Measurements from ENCODE around the gene DCAF11. TPM values are rescaled to one million over a fixed set of nuclear protein-coding genes. Genes with fewer than 3 reads are reported as not detected.

DCAF11 gene
- total RNA-seq, 2 experiments from 2014 or later = 74.8 to 75.3 TPM

DNA sequence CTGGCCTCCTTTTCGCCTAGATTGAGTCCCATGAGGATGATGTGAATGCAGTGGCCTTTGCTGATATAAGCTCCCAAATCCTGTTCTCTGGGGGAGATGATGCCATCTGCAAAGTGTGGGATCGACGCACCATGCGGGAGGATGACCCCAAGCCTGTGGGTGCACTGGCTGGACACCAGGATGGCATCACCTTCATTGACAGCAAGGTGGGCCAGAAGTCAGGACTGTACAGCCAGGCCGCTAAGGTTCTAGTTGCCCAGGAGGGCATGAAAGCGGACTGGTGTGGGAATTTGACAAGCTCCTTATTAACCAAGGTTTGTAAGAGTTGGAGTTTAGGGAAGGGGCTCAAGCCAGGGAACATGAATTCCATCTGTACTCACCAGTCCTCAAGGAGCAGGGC is 5.1 kb downstream of the DCAF11 start:
- intact Hi-C loops (cut with DNase I, micrococcal nuclease) = loop anchor here in 1 of 2 experiments (10.0 kb wide), 2 partner anchors 315 to 555 kb away; partner anchors contain the start of gene AP1G2
- Mint-ChIP-seq H3K9me3 (no peaks in the 10 kb centered on the region), H3K36me3 (ENCODE audit: low read depth) (peaks cover 96% of the 10 kb centered on the region), H3K27me3 (no peaks in the 10 kb centered on the region), H3K4me3 (no peak overlapping the region), H3K27ac (no peak overlapping the region), H3K4me1 (ENCODE audit: low read depth) (peaks cover 35% of the 10 kb centered on the region)
- CTCF ChIA-PET = interaction anchor here (1.9 kb wide), 1 partner anchor 12 kb away, joined by 6 read pairs; no protein-coding TSS in a partner anchor
- POLR2A ChIA-PET = interaction anchor here (7.0 kb wide), 1 partner anchor 16 kb away, joined by 296 read pairs; the partner anchor contains the start of genes EMC9, FITM1 and PSME1
- DNase-seq = no peak
- no peak overlapping the region for H3K4me3 ChIP-seq (ENCODE audit: low read length)
- no peaks in the 10 kb centered on the region for H3K9me3 ChIP-seq (ENCODE audit: control insufficient read depth in 1 of 2, insufficient read depth in 1 of 2, low read length in 2 of 2)
- H3K4me1 ChIP-seq (ENCODE audit: insufficient read depth, low read length) = peaks cover 31% of the 10 kb centered on the region
- no peaks in the 10 kb centered on the region for H3K27me3 ChIP-seq (ENCODE audit: control insufficient read depth in 1 of 2, insufficient read depth in 2 of 2, low read length in 2 of 2)
- H3K36me3 ChIP-seq (ENCODE audit: insufficient read depth, low read length) = peaks cover 74% of the 10 kb centered on the region
- ATAC-seq (ENCODE audit: poor library complexity) = no peak
- TF ChIP-seq, protein P1, sequence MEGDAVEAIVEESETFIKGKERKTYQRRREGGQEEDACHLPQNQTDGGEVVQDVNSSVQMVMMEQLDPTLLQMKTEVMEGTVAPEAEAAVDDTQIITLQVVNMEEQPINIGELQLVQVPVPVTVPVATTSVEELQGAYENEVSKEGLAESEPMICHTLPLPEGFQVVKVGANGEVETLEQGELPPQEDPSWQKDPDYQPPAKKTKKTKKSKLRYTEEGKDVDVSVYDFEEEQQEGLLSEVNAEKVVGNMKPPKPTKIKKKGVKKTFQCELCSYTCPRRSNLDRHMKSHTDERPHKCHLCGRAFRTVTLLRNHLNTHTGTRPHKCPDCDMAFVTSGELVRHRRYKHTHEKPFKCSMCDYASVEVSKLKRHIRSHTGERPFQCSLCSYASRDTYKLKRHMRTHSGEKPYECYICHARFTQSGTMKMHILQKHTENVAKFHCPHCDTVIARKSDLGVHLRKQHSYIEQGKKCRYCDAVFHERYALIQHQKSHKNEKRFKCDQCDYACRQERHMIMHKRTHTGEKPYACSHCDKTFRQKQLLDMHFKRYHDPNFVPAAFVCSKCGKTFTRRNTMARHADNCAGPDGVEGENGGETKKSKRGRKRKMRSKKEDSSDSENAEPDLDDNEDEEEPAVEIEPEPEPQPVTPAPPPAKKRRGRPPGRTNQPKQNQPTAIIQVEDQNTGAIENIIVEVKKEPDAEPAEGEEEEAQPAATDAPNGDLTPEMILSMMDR (IDR thresholded peaks at IDR 0.05) = no peak
- H3K27ac ChIP-seq (ENCODE audit: low read depth in 1 of 2, low read length in 2 of 2) = no peak overlapping the region

DNA sequence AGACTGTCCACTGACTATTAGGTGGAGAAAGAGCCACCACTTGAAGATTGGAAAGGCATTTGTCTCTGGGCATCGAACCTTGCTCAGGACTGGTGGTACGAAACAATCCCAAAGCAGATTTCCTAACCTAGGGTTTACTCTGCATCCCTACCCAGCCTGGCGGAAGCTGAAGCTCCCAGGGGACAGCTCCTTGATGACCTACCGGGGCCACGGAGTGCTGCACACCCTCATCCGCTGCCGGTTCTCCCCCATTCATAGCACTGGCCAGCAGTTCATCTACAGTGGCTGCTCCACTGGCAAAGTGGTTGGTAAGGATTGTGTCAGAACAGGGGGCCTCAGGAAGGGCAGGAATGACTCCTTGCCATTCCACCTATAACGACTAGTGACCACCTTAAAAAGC is 6.6 kb downstream of the DCAF11 start:
- TF ChIP-seq, protein P1 (IDR thresholded peaks at IDR 0.05) = no peak
- H3K9me3 ChIP-seq (ENCODE audit: control insufficient read depth in 1 of 2, insufficient read depth in 1 of 2, low read length in 2 of 2) = no peaks in the 10 kb centered on the region
- Mint-ChIP-seq H3K4me1 (ENCODE audit: low read depth) (peaks cover 19% of the 10 kb centered on the region), H3K27me3 (no peaks in the 10 kb centered on the region), H3K4me3 (no peak overlapping the region), H3K27ac (no peak overlapping the region), H3K9me3 (no peaks in the 10 kb centered on the region), H3K36me3 (ENCODE audit: low read depth) (peaks cover 87% of the 10 kb centered on the region)
- H3K4me1 ChIP-seq (ENCODE audit: insufficient read depth, low read length) = peaks cover 21% of the 10 kb centered on the region
- ChIA-PET POLR2A (interaction anchor here (0.9 to 1.2 kb wide), 2 partner anchors 11 to 15 kb away, joined by 3 read pairs; partner anchors contain the start of gene PSME1), CTCF (interaction anchor here (1.7 to 1.9 kb wide), 2 partner anchors 14 to 40 kb away, joined by 4 to 6 read pairs; partner anchors contain the start of gene IRF9)
- no peak overlapping the region for H3K4me3 ChIP-seq (ENCODE audit: low read length)
- H3K27me3 ChIP-seq (ENCODE audit: control insufficient read depth in 1 of 2, insufficient read depth in 2 of 2, low read length in 2 of 2) = no peaks in the 10 kb centered on the region
- DNase-seq (no peak), ATAC-seq (ENCODE audit: poor library complexity) (no peak)
- peaks cover 74% of the 10 kb centered on the region for H3K36me3 ChIP-seq (ENCODE audit: insufficient read depth, low read length)
- H3K27ac ChIP-seq (ENCODE audit: low read depth in 1 of 2, low read length in 2 of 2) = no peak overlapping the region
- intact Hi-C loops (cut with DNase I, micrococcal nuclease) = no loop called here

DNA sequence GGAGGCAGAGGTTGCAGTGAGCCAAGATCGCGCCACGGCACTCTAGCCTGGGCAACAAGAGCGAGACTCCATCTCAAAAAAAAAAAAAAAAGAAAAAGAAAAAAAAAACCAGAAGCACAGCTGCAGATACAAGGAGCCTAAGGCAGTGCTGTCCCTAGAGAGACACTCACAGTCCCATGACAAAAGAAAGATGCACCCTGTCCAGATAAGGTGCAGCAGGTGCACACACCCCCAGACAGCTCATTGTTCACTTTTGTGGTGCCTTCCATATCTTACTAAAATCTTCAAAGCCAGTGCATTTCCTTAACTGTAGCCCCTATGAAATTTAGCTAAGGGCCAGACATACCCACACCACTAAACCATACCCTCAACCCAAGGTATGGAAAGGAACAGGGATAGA is 7.8 kb downstream of the DCAF11 start:
- Histone ChIP-seq H3K27ac (ENCODE audit: low read depth in 1 of 2, low read length in 2 of 2) (no peak overlapping the region), H3K4me1 (ENCODE audit: insufficient read depth, low read length) (peaks cover 10% of the 10 kb centered on the region), H3K27me3 (ENCODE audit: control insufficient read depth in 1 of 2, insufficient read depth in 2 of 2, low read length in 2 of 2) (no peaks in the 10 kb centered on the region), H3K9me3 (ENCODE audit: control insufficient read depth in 1 of 2, insufficient read depth in 1 of 2, low read length in 2 of 2) (no peaks in the 10 kb centered on the region), H3K36me3 (ENCODE audit: insufficient read depth, low read length) (peaks cover 66% of the 10 kb centered on the region), H3K4me3 (ENCODE audit: low read length) (no peak overlapping the region)
- Mint-ChIP-seq H3K36me3 (ENCODE audit: low read depth) (peaks cover 75% of the 10 kb centered on the region), H3K4me1 (ENCODE audit: low read depth) (peaks cover 10% of the 10 kb centered on the region), H3K9me3 (no peaks in the 10 kb centered on the region), H3K27ac (no peak overlapping the region), H3K4me3 (no peak overlapping the region), H3K27me3 (no peaks in the 10 kb centered on the region)
- TF ChIP-seq, protein P1 (IDR thresholded peaks at IDR 0.05) = no peak
- no peak for ATAC-seq (ENCODE audit: poor library complexity)
- intact Hi-C loops (cut with DNase I, micrococcal nuclease) = loop anchor here in 1 of 2 experiments (1.0 kb wide), 1 partner anchor 10 kb away; no protein-coding TSS in a partner anchor
- ChIA-PET POLR2A (interaction anchor here (0.9 to 6.2 kb wide), 3 partner anchors 7 to 14 kb away, joined by 3 to 33 read pairs (median 3); partner anchors contain the start of genes DCAF11, NRL and PSME1), CTCF (interaction anchor here (1.7 kb wide), 1 partner anchor 39 kb away, joined by 4 read pairs; the partner anchor contains the start of gene IRF9)
- no peak for DNase-seq
